Measurements from ENCODE around the gene STXBP4.

The STXBP4 gene

GRCh38 chr17:55200904-55201303 lies 232.3 kb downstream of the STXBP4 start:
- TF ChIP-seq Cebpa-rat (IDR thresholded peaks at IDR 0.05), result no peak
- Histone ChIP-seq H3K9me3 (no peaks in the 10 kb centered on the region), H3K4me1 (no peaks in the 10 kb centered on the region), H4K20me1 (no peaks in the 10 kb centered on the region), H3K27me3 (no peaks in the 10 kb centered on the region), H3K9ac (no peak overlapping the region), H3K4me3 (no peak overlapping the region), H3K36me3 (no peaks in the 10 kb centered on the region), H3K4me2 (no peak overlapping the region), H3K27ac (no peak overlapping the region)

GRCh38 chr17:55201308-55201932 lies 232.9 kb downstream of the STXBP4 start:
- no peak overlapping the region for H3K4me2 ChIP-seq
- no peak for TF ChIP-seq Cebpa-rat (IDR thresholded peaks at IDR 0.05)
- no peaks in the 10 kb centered on the region for H3K9me3 ChIP-seq
- H3K4me1 ChIP-seq, result no peaks in the 10 kb centered on the region
- no peak overlapping the region for H3K4me3 ChIP-seq
- no peak overlapping the region for H3K27ac ChIP-seq
- no peaks in the 10 kb centered on the region for H3K27me3 ChIP-seq
- H4K20me1 ChIP-seq, result no peaks in the 10 kb centered on the region
- no peaks in the 10 kb centered on the region for H3K36me3 ChIP-seq
- H3K9ac ChIP-seq, result no peak overlapping the region

GRCh38 chr17:55202896-55203295 lies 234.3 kb downstream of the STXBP4 start:
- no peaks in the 10 kb centered on the region for H4K20me1 ChIP-seq
- no peak overlapping the region for H3K4me2 ChIP-seq
- H3K4me3 ChIP-seq, result no peak overlapping the region
- no peaks in the 10 kb centered on the region for H3K36me3 ChIP-seq
- no peak overlapping the region for H3K9ac ChIP-seq
- TF ChIP-seq Cebpa-rat (IDR thresholded peaks at IDR 0.05), result no peak
- no peaks in the 10 kb centered on the region for H3K9me3 ChIP-seq
- no peaks in the 10 kb centered on the region for H3K4me1 ChIP-seq
- no peaks in the 10 kb centered on the region for H3K27me3 ChIP-seq
- H3K27ac ChIP-seq, result no peak overlapping the region

- H3K4me3 ChIP-seq, result no peak overlapping the region
- no peaks in the 10 kb centered on the region for H3K36me3 ChIP-seq
- no peak for TF ChIP-seq Cebpa-rat (IDR thresholded peaks at IDR 0.05)
- no peaks in the 10 kb centered on the region for H3K4me1 ChIP-seq
- no peaks in the 10 kb centered on the region for H3K9me3 ChIP-seq
- no peaks in the 10 kb centered on the region for H3K27me3 ChIP-seq
- no peak overlapping the region for H3K27ac ChIP-seq
- H4K20me1 ChIP-seq, result no peaks in the 10 kb centered on the region
- H3K4me2 ChIP-seq, result no peak overlapping the region
- no peak overlapping the region for H3K9ac ChIP-seq
Measured at GRCh38 chr17:55208078-55208812, 239.7 kb downstream of the STXBP4 start.

- H3K27me3 ChIP-seq, result no peaks in the 10 kb centered on the region
- no peaks in the 10 kb centered on the region for H3K9me3 ChIP-seq
- no peak overlapping the region for H3K4me3 ChIP-seq
- no peaks in the 10 kb centered on the region for H4K20me1 ChIP-seq
- no peaks in the 10 kb centered on the region for H3K4me1 ChIP-seq
- H3K4me2 ChIP-seq, result no peak overlapping the region
- no peak for TF ChIP-seq Cebpa-rat (IDR thresholded peaks at IDR 0.05)
- H3K27ac ChIP-seq, result no peak overlapping the region
- H3K9ac ChIP-seq, result no peak overlapping the region
- no peaks in the 10 kb centered on the region for H3K36me3 ChIP-seq
Measured at GRCh38 chr17:55210292-55210691, 241.7 kb downstream of the STXBP4 start.

GRCh38 chr17:55212880-55213279 lies 244.3 kb downstream of the STXBP4 start:
- no peak overlapping the region for H3K27ac ChIP-seq
- no peaks in the 10 kb centered on the region for H3K9me3 ChIP-seq
- no peaks in the 10 kb centered on the region for H3K36me3 ChIP-seq
- no peak overlapping the region for H3K4me2 ChIP-seq
- no peaks in the 10 kb centered on the region for H4K20me1 ChIP-seq
- no peak overlapping the region for H3K4me3 ChIP-seq
- TF ChIP-seq Cebpa-rat (IDR thresholded peaks at IDR 0.05), result no peak
- H3K27me3 ChIP-seq, result no peaks in the 10 kb centered on the region
- no peaks in the 10 kb centered on the region for H3K4me1 ChIP-seq
- no peak overlapping the region for H3K9ac ChIP-seq

- H3K9ac ChIP-seq, result no peak overlapping the region
- H3K4me3 ChIP-seq, result no peak overlapping the region
- H3K9me3 ChIP-seq, result no peaks in the 10 kb centered on the region
- no peaks in the 10 kb centered on the region for H3K27me3 ChIP-seq
- H4K20me1 ChIP-seq, result no peaks in the 10 kb centered on the region
- H3K36me3 ChIP-seq, result no peaks in the 10 kb centered on the region
- no peak overlapping the region for H3K4me2 ChIP-seq
- H3K27ac ChIP-seq, result no peak overlapping the region
- TF ChIP-seq Cebpa-rat (IDR thresholded peaks at IDR 0.05), result no peak
- no peaks in the 10 kb centered on the region for H3K4me1 ChIP-seq
Measured at GRCh38 chr17:55215711-55216110, 247.1 kb downstream of the STXBP4 start.

- no peaks in the 10 kb centered on the region for H4K20me1 ChIP-seq
- H3K36me3 ChIP-seq, result no peaks in the 10 kb centered on the region
- H3K4me2 ChIP-seq, result no peak overlapping the region
- H3K4me3 ChIP-seq, result no peak overlapping the region
- TF ChIP-seq Cebpa-rat (IDR thresholded peaks at IDR 0.05), result no peak
- H3K4me1 ChIP-seq, result no peaks in the 10 kb centered on the region
- no peak overlapping the region for H3K27ac ChIP-seq
- no peak overlapping the region for H3K9ac ChIP-seq
- no peaks in the 10 kb centered on the region for H3K9me3 ChIP-seq
- H3K27me3 ChIP-seq, result no peaks in the 10 kb centered on the region
Measured at GRCh38 chr17:55216888-55217287, 248.3 kb downstream of the STXBP4 start.

- no peaks in the 10 kb centered on the region for H3K36me3 ChIP-seq
- H4K20me1 ChIP-seq, result no peaks in the 10 kb centered on the region
- H3K4me2 ChIP-seq, result no peak overlapping the region
- no peaks in the 10 kb centered on the region for H3K9me3 ChIP-seq
- H3K9ac ChIP-seq, result no peak overlapping the region
- no peaks in the 10 kb centered on the region for H3K4me1 ChIP-seq
- no peaks in the 10 kb centered on the region for H3K27me3 ChIP-seq
- H3K27ac ChIP-seq, result no peak overlapping the region
- TF ChIP-seq Cebpa-rat (IDR thresholded peaks at IDR 0.05), result no peak
- H3K4me3 ChIP-seq, result no peak overlapping the region
Measured at GRCh38 chr17:55219459-55219858, 250.9 kb downstream of the STXBP4 start.

- Histone ChIP-seq H3K36me3 (no peaks in the 10 kb centered on the region), H3K4me2 (no peak overlapping the region), H3K27me3 (no peaks in the 10 kb centered on the region), H3K4me3 (no peak overlapping the region), H3K27ac (no peak overlapping the region), H3K9ac (no peak overlapping the region), H3K9me3 (no peaks in the 10 kb centered on the region), H4K20me1 (no peaks in the 10 kb centered on the region), H3K4me1 (no peaks in the 10 kb centered on the region)
- no peak for TF ChIP-seq Cebpa-rat (IDR thresholded peaks at IDR 0.05)
Measured at GRCh38 chr17:55219934-55220333, 251.4 kb downstream of the STXBP4 start.

Measured in BLaER1 (cell line).